Measurements from ENCODE around the gene GPR84.
"Not testable (repeated sequence)": the region's sequence is repeated elsewhere in the genome, so short reads cannot be mapped to it uniquely, and the experiment has no call there.

Gene GPR84

GRCh38 chr12:54354271-54354670 is 10.0 kb downstream of the GPR84 start:
- DNase-seq = not testable (repeated sequence)

- DNase-seq = no peak
Measured at GRCh38 chr12:54352891-54353874, 11.1 kb downstream of the GPR84 start.

GRCh38 chr12:54352022-54352531 is 12.2 kb downstream of the GPR84 start:
- peak; percentile 40 to 50 for DNase-seq

- DNase-seq = no peak
Measured at GRCh38 chr12:54351341-54351740, 12.9 kb downstream of the GPR84 start.

- DNase-seq = no peak
Measured at GRCh38 chr12:54350743-54351142, 13.5 kb downstream of the GPR84 start.

- DNase-seq = no peak
Measured at GRCh38 chr12:54349679-54350078, 14.6 kb downstream of the GPR84 start.

GRCh38 chr12:54349036-54349435 is 15.2 kb downstream of the GPR84 start:
- DNase-seq = no peak

- DNase-seq = no peak
Measured at GRCh38 chr12:54341378-54342300, 22.6 kb downstream of the GPR84 start.

- no peak for DNase-seq
Measured at GRCh38 chr12:54340846-54341245, 23.4 kb downstream of the GPR84 start.

GRCh38 chr12:54338698-54339296 is 25.5 kb downstream of the GPR84 start:
- no peak for DNase-seq

- no peak for DNase-seq
Measured at GRCh38 chr12:54337854-54338650, 26.2 kb downstream of the GPR84 start.

GRCh38 chr12:54337280-54337842 is 26.9 kb downstream of the GPR84 start:
- DNase-seq = no peak

- DNase-seq = no peak
Measured at GRCh38 chr12:54333420-54334034, 30.8 kb downstream of the GPR84 start.

- no peak for DNase-seq
Measured at GRCh38 chr12:54331461-54331860, 32.8 kb downstream of the GPR84 start.

GRCh38 chr12:54330442-54330841 is 33.8 kb downstream of the GPR84 start:
- DNase-seq = no peak

GRCh38 chr12:54329759-54330158 is 34.5 kb downstream of the GPR84 start:
- DNase-seq = no peak

- no peak for DNase-seq
Measured at GRCh38 chr12:54328595-54329337, 35.5 kb downstream of the GPR84 start.

- DNase-seq = not testable (repeated sequence)
Measured at GRCh38 chr12:54325442-54326109, 38.7 kb downstream of the GPR84 start.

- peak; percentile 91 to 93 for DNase-seq
Measured at GRCh38 chr12:54324617-54325441, 39.5 kb downstream of the GPR84 start, which contains the start of gene COPZ1. Gene COPZ1, plus strand, starts transcription at chr12:54325131. Its CDS starts 33 bp downstream, at chr12:54325164.
